BLaER1 treated with 17β-estradiol and CSF1 and Interleukin-3, amounts not matched to agents 10 nM and 100 nM (cell line): ENCODE results near the gene MRPS33.
A peak's percentile ranks its signal among the peaks of the same experiment; 100 is the strongest.

Experiments used
- H3K27ac ChIP-seq, 11 experiments: shearing (Covaris generic); formaldehyde crosslinking; 2 replicates each; pipeline ENCODE4 v1.8.1; 2022
- H3K27me3 ChIP-seq, 11 experiments: shearing (Covaris generic); formaldehyde crosslinking; 2 replicates each; pipeline ENCODE4 v1.8.1; 2022
- H3K36me3 ChIP-seq, 11 experiments: shearing (Covaris generic); formaldehyde crosslinking; 2 replicates each; pipeline ENCODE4 v1.8.1; 2022
- H3K4me1 ChIP-seq, 10 experiments: shearing (Covaris generic); formaldehyde crosslinking; 2 replicates each; pipeline ENCODE4 v1.8.1; 2022
- H3K4me2 ChIP-seq, 11 experiments: shearing (Covaris generic); formaldehyde crosslinking; 2 replicates each; pipeline ENCODE4 v1.8.1; 2022
- H3K4me3 ChIP-seq, 10 experiments: shearing (Covaris generic); formaldehyde crosslinking; 2 replicates each; pipeline ENCODE4 v1.8.1; 2022
- H3K9ac ChIP-seq, 11 experiments: shearing (Covaris generic); formaldehyde crosslinking; 2 replicates each; pipeline ENCODE4 v1.8.1; 2022
- H3K9me3 ChIP-seq, 11 experiments: shearing (Covaris generic); formaldehyde crosslinking; replicated peaks in 1 of 11; 2 replicates each; pipeline ENCODE4 v1.8.1; 2022
- H4K20me1 ChIP-seq, 11 experiments: shearing (Covaris generic); formaldehyde crosslinking; 2 replicates each; pipeline ENCODE4 v1.8.1; 2022
- Cebpa-rat ChIP-seq, 11 experiments: shearing (Covaris generic); IDR thresholded peaks; 2 replicates each; pipeline ENCODE4 v1.8.1; 2022

Gene MRPS33

GRCh38 chr7:141014524-141015395 lies at the start of gene MRPS33:
MRPS33 (minus strand) TSS chr7:141014952; CDS start chr7:141010633, 4,319 bp downstream.
- H3K4me2 ChIP-seq = peak within 1 kb of the TSS; percentile 82 to 97 (median 90)
- H3K4me3 ChIP-seq = peak within 1 kb of the TSS; percentile 65 to 80 (median 72)
- peak within 1 kb of the TSS; percentile 78 to 89 (median 85) for H3K9ac ChIP-seq
- H3K36me3 ChIP-seq = peaks cover 8 to 12% (median 11%) of the 10 kb centered on the region in 11 experiments; a peak in 20 of 22 replicates
- H3K27me3 ChIP-seq = no peaks in the 10 kb centered on the region
- peaks cover 15 to 29% (median 19%) of the 10 kb centered on the region in 10 experiments for H3K4me1 ChIP-seq
- TF ChIP-seq Cebpa-rat (IDR thresholded peaks at IDR 0.05) = no peak
- H3K9me3 ChIP-seq = peaks cover 0 to 7% (median 3%) of the 10 kb centered on the region in 11 experiments; a peak in 7 of 22 replicates
- H4K20me1 ChIP-seq = no peaks in the 10 kb centered on the region
- peak within 1 kb of the TSS; percentile 71 to 94 (median 90) for H3K27ac ChIP-seq

- Histone ChIP-seq H3K9me3 (peaks cover 0 to 13% (median 3%) of the 10 kb centered on the region in 11 experiments; a peak in 9 of 22 replicates), H3K4me1 (peaks cover 0 to 15% (median 0%) of the 10 kb centered on the region in 10 experiments; a peak in 9 of 20 replicates), H3K27me3 (no peaks in the 10 kb centered on the region), H3K36me3 (no peaks in the 10 kb centered on the region), H3K4me3 (no peak overlapping the region), H3K4me2 (no peak overlapping the region), H3K9ac (no peak overlapping the region), H4K20me1 (no peaks in the 10 kb centered on the region), H3K27ac (no peak overlapping the region)
- no peak for TF ChIP-seq Cebpa-rat (IDR thresholded peaks at IDR 0.05)
Observed at GRCh38 chr7:141057788-141058187, 43.0 kb upstream of the MRPS33 start.

GRCh38 chr7:141055146-141055545 lies 40.4 kb upstream of the MRPS33 start:
- no peaks in the 10 kb centered on the region for H4K20me1 ChIP-seq
- peaks cover 0 to 13% (median 3%) of the 10 kb centered on the region in 11 experiments; a peak in 9 of 22 replicates for H3K9me3 ChIP-seq
- H3K36me3 ChIP-seq = no peaks in the 10 kb centered on the region
- H3K9ac ChIP-seq = no peak overlapping the region
- TF ChIP-seq Cebpa-rat (IDR thresholded peaks at IDR 0.05) = no peak
- H3K4me3 ChIP-seq = no peak overlapping the region
- peaks cover 0 to 20% (median 0%) of the 10 kb centered on the region in 10 experiments; a peak in 9 of 20 replicates for H3K4me1 ChIP-seq
- H3K4me2 ChIP-seq = no peak overlapping the region
- no peak overlapping the region for H3K27ac ChIP-seq
- H3K27me3 ChIP-seq = no peaks in the 10 kb centered on the region

GRCh38 chr7:141053626-141054025 lies 38.9 kb upstream of the MRPS33 start:
- peak in 3 of 11 experiments; percentile 9 to 49 (median 39); a peak in 3 of 22 replicates for TF ChIP-seq Cebpa-rat (IDR thresholded peaks at IDR 0.05)
- Histone ChIP-seq H3K27me3 (no peaks in the 10 kb centered on the region), H3K4me3 (no peak overlapping the region), H3K9me3 (peaks cover 0 to 13% (median 3%) of the 10 kb centered on the region in 11 experiments; a peak in 9 of 22 replicates), H3K9ac (no peak overlapping the region), H3K27ac (peak overlapping the region in 1 of 11 experiments; percentile 52; a peak in 3 of 22 replicates), H3K36me3 (no peaks in the 10 kb centered on the region), H3K4me2 (peak overlapping the region in 5 of 11 experiments; percentile 14 to 57 (median 38); a peak in 8 of 22 replicates), H4K20me1 (no peaks in the 10 kb centered on the region), H3K4me1 (peaks cover 0 to 20% (median 0%) of the 10 kb centered on the region in 10 experiments; a peak in 9 of 20 replicates)

- Histone ChIP-seq H3K4me2 (no peak overlapping the region), H3K4me1 (peaks cover 0 to 3% (median 0%) of the 10 kb centered on the region in 10 experiments; a peak in 3 of 20 replicates), H3K9me3 (peaks cover 0 to 4% (median 0%) of the 10 kb centered on the region in 11 experiments; a peak in 1 of 22 replicates), H3K36me3 (no peaks in the 10 kb centered on the region), H3K27ac (no peak overlapping the region), H3K27me3 (no peaks in the 10 kb centered on the region), H3K9ac (no peak overlapping the region), H4K20me1 (no peaks in the 10 kb centered on the region), H3K4me3 (no peak overlapping the region)
- TF ChIP-seq Cebpa-rat (IDR thresholded peaks at IDR 0.05) = no peak
Observed at GRCh38 chr7:141045842-141046620, 31.3 kb upstream of the MRPS33 start.

GRCh38 chr7:141045126-141045841 lies 30.5 kb upstream of the MRPS33 start:
- no peaks in the 10 kb centered on the region for H3K27me3 ChIP-seq
- no peak overlapping the region for H3K4me3 ChIP-seq
- H3K4me2 ChIP-seq = no peak overlapping the region
- no peak overlapping the region for H3K9ac ChIP-seq
- no peaks in the 10 kb centered on the region for H4K20me1 ChIP-seq
- no peaks in the 10 kb centered on the region for H3K36me3 ChIP-seq
- no peak for TF ChIP-seq Cebpa-rat (IDR thresholded peaks at IDR 0.05)
- no peak overlapping the region for H3K27ac ChIP-seq
- H3K9me3 ChIP-seq = peaks cover 0 to 4% (median 0%) of the 10 kb centered on the region in 11 experiments; a peak in 1 of 22 replicates
- peaks cover 0 to 3% (median 0%) of the 10 kb centered on the region in 10 experiments; a peak in 4 of 20 replicates for H3K4me1 ChIP-seq

GRCh38 chr7:141043616-141044015 lies 28.9 kb upstream of the MRPS33 start:
- no peaks in the 10 kb centered on the region for H4K20me1 ChIP-seq
- peaks cover 0 to 17% (median 1%) of the 10 kb centered on the region in 10 experiments; a peak in 10 of 20 replicates for H3K4me1 ChIP-seq
- no peak for TF ChIP-seq Cebpa-rat (IDR thresholded peaks at IDR 0.05)
- H3K27ac ChIP-seq = no peak overlapping the region
- no peaks in the 10 kb centered on the region for H3K27me3 ChIP-seq
- H3K9me3 ChIP-seq = peaks cover 0 to 4% (median 0%) of the 10 kb centered on the region in 11 experiments; a peak in 1 of 22 replicates
- H3K4me2 ChIP-seq = no peak overlapping the region
- no peaks in the 10 kb centered on the region for H3K36me3 ChIP-seq
- H3K4me3 ChIP-seq = no peak overlapping the region
- no peak overlapping the region for H3K9ac ChIP-seq
